Muscle layer of duodenum (tissue), 2 donors: ENCODE results near the gene GAL.

Experiments
- H3K27ac ChIP-seq: one replicate; pipeline ENCODE4 v1.7.0; 2013; ENCODE audit warnings: mild to moderate bottlenecking, low read length
- H3K27me3 ChIP-seq: one replicate; pipeline ENCODE4 v1.7.0; 2013; ENCODE audit warnings: low read depth, mild to moderate bottlenecking, control low read depth, low read length
- H3K36me3 ChIP-seq, 2 donors: one replicate each; pipeline ENCODE4 v1.7.0; 2013; ENCODE audit warnings: low read length in 2 of 2, control low read depth in 1 of 2, mild to moderate bottlenecking in 1 of 2; ENCODE audit not compliant: insufficient read depth in 2 of 2, control insufficient read depth in 1 of 2
- H3K4me1 ChIP-seq, 2 donors: one replicate each; pipeline ENCODE4 v1.7.0; 2013; ENCODE audit warnings: low read length in 2 of 2, mild to moderate bottlenecking in 2 of 2, control low read depth in 1 of 2, moderate library complexity in 1 of 2; ENCODE audit not compliant: insufficient read depth in 2 of 2, control insufficient read depth in 1 of 2
- H3K4me3 ChIP-seq, 2 donors: one replicate each; pipeline ENCODE4 v1.7.0; 2013; ENCODE audit warnings: low read length in 2 of 2, low read depth in 1 of 2, mild to moderate bottlenecking in 1 of 2
- H3K9me3 ChIP-seq, 2 donors: one replicate each; pipeline ENCODE4 v1.7.0; 2013; ENCODE audit warnings: low read length in 2 of 2, control low read depth in 1 of 2, mild to moderate bottlenecking in 1 of 2; ENCODE audit not compliant: control insufficient read depth in 1 of 2
- donor health status: healthy.

GAL gene

DNA sequence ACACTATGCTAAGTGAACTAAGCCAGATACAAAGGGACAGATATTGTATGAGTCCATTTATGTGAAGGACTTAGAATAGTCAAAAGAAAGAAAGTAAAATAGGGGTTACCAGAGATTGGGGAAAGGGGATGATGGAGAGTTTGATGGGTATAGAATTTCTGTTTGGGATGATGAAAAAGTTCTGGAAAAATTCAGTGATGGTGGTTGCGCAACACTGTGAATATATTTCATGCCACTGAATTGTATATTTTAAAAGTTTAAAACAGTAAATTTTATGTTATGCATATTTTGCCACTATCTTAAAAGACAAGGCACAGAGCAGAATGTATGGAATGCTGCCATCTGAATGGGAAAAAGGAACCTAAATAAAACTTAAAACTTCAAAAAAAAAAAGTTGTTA, 37.8 kb downstream of the GAL start:
- H3K9me3 ChIP-seq = peaks cover 4 to 15% of the 10 kb centered on the region in 2 donors

DNA sequence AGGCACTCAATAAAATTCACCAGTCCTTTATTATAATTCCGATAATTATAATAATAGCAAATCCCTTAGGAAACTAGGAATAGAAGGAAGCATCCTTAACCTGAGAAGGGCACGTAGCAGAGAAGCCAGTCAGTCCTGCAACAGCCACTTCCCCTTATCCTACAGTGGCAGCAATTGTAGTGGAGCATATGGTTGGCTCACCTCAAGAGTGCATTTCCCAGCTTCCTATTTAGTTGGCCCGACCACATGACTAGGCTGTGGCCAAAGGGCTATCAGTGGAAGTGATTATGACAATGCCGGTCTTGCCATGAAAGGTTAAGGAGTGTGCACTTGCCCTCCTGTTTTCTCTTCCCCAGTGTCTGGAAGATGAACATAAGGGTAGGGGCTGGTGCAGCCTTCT, 39.9 kb downstream of the GAL start:
- no peaks in the 10 kb centered on the region for H3K27me3 ChIP-seq
- no peak overlapping the region for H3K27ac ChIP-seq
- H3K9me3 ChIP-seq = peaks cover 2 to 9% of the 10 kb centered on the region in 2 donors
- H3K4me1 ChIP-seq = no peaks in the 10 kb centered on the region
- H3K36me3 ChIP-seq = no peaks in the 10 kb centered on the region
- no peak overlapping the region for H3K4me3 ChIP-seq

More for the DNA sequence above, 37.8 kb downstream of the GAL start:
- no peak overlapping the region for H3K27ac ChIP-seq
- H3K36me3 ChIP-seq = no peaks in the 10 kb centered on the region
- no peak overlapping the region for H3K4me3 ChIP-seq
- H3K27me3 ChIP-seq = no peaks in the 10 kb centered on the region
- H3K4me1 ChIP-seq = no peaks in the 10 kb centered on the region

DNA sequence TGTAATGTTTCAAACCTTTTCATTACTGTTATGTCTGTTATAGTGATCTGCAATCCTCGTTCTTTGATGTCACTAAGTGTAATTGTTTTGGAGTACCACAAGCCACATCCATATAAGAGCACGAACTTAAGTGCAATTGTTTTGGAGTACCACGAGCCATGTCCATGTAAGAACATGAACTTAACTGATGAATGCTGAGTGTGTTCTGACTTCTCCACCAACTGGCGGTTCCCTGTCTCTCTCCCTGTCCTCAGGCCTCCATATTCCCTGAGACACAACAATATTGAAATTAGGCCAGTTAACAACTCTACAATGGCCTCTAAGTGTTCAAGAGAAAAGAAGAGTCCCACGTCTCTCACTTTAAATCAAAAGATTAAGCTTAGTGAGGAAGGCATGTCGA, 43.4 kb downstream of the GAL start:
- no peaks in the 10 kb centered on the region for H3K9me3 ChIP-seq
- H3K27me3 ChIP-seq = no peaks in the 10 kb centered on the region
- no peaks in the 10 kb centered on the region for H3K4me1 ChIP-seq
- H3K4me3 ChIP-seq = no peak overlapping the region
- no peaks in the 10 kb centered on the region for H3K36me3 ChIP-seq
- H3K27ac ChIP-seq = no peak overlapping the region

DNA sequence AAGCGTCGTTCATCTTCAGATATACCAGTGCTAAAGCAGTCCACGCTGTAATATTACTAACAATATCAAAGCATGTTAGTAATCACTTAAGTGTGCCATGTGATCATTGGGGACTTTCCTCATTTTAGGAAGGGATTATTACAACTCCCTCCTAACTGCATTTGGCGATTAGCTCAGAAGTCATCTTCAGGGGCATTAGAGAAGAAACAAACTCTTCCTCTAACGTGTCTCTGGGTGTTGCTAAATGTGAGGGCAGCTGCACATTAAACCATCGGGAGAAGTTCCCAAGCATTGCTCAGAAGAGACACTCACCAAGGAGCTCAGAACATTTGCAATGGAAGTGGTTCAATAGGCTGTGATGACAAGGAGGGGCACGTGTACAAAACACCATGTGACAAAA, 49.8 kb downstream of the GAL start:
- no peaks in the 10 kb centered on the region for H3K9me3 ChIP-seq
- H3K27ac ChIP-seq = no peak overlapping the region
- no peak overlapping the region for H3K4me3 ChIP-seq
- H3K27me3 ChIP-seq = no peaks in the 10 kb centered on the region
- no peaks in the 10 kb centered on the region for H3K36me3 ChIP-seq
- H3K4me1 ChIP-seq = no peaks in the 10 kb centered on the region

DNA sequence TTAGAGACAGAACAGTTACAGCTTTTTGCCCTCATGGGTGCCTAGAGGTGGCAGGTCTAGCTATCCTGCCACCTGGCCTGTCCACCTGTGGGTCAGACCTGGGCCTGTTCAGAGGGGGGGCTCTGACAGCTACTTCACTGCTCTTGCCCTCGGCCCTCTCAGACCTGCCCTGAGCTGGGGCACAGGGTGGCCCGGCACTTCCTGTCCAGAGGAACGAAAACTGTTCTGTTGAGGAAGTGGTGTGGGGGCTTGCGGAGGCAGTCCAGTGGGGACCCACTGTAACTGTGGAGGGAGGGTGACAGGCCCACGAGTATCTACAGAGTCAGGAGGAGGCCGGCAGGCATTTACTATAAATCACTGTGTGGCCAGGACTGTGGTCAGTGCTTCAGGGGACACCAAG, 50.8 kb downstream of the GAL start:
- no peak overlapping the region for H3K4me3 ChIP-seq
- H3K36me3 ChIP-seq = no peaks in the 10 kb centered on the region
- no peaks in the 10 kb centered on the region for H3K4me1 ChIP-seq
- H3K27ac ChIP-seq = no peak overlapping the region
- H3K9me3 ChIP-seq = no peaks in the 10 kb centered on the region
- H3K27me3 ChIP-seq = no peaks in the 10 kb centered on the region

DNA sequence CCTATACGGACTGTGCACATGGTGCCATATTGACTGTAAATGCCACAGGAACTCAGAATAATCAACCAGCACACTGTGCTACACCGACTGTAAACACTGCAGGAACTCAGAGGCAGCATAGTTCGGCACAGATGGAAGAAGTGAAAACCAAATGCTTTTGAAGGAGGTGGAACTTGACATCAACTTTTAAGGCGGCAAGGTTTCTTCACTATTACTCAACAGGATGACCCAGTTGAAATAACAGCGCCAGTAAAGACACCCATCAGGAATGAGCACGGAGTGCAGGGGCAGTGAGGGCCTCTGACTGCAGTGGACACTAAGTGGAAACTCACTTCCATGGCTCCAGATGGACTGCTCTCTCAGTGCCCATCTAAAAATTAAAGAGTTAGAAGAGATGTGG, 51.3 kb downstream of the GAL start:
- no peak overlapping the region for H3K4me3 ChIP-seq
- no peaks in the 10 kb centered on the region for H3K4me1 ChIP-seq
- no peaks in the 10 kb centered on the region for H3K36me3 ChIP-seq
- no peaks in the 10 kb centered on the region for H3K27me3 ChIP-seq
- H3K9me3 ChIP-seq = no peaks in the 10 kb centered on the region
- no peak overlapping the region for H3K27ac ChIP-seq
